Mesenchymal stem cell (in vitro differentiated cells and primary cell): ENCODE measurements around the gene CAMKMT.

Source experiments
- DNase-seq: peaks from one replicate; pipeline ENCODE4 v3.0.0-alpha.2; 2013
- H2AFZ ChIP-seq: one replicate; pipeline ENCODE4 v1.6.1; 2013; ENCODE audit warnings: low read depth, mild to moderate bottlenecking, control low read depth, inconsistent platforms, low read length, moderate library complexity
- H2AK5ac ChIP-seq: 2 replicates; pipeline ENCODE4 v1.6.1; 2013; ENCODE audit warnings: low read length, moderate library complexity, mild to moderate bottlenecking, inconsistent platforms; ENCODE audit not compliant: severe bottlenecking
- H2BK120ac ChIP-seq: one replicate; pipeline ENCODE4 v1.6.1; 2013; ENCODE audit warnings: low read depth, mild to moderate bottlenecking, inconsistent platforms, low read length, moderate library complexity
- H2BK12ac ChIP-seq, 2 experiments: one replicate each; pipeline ENCODE4 v1.6.1; 2013; ENCODE audit warnings: inconsistent platforms in 2 of 2, low read length in 2 of 2, mild to moderate bottlenecking in 2 of 2, moderate library complexity in 2 of 2, control low read depth in 1 of 2
- H2BK15ac ChIP-seq: one replicate; pipeline ENCODE4 v1.6.1; 2013; ENCODE audit warnings: mild to moderate bottlenecking, low read depth, inconsistent platforms; ENCODE audit not compliant: poor library complexity, severe bottlenecking
- H2BK5ac ChIP-seq: 2 replicates; pipeline ENCODE4 v1.6.1; 2013; ENCODE audit warnings: low read depth, mild to moderate bottlenecking, low read length, control low read depth, inconsistent platforms; ENCODE audit not compliant: poor library complexity, severe bottlenecking
- H3K14ac ChIP-seq, 2 experiments: one replicate each; pipeline ENCODE4 v1.6.1; 2013; ENCODE audit warnings: inconsistent platforms in 2 of 2, low read length in 2 of 2, control low read depth in 1 of 2, mild to moderate bottlenecking in 1 of 2, moderate library complexity in 1 of 2
- H3K18ac ChIP-seq, 2 experiments: one replicate each; pipeline ENCODE4 v1.6.1; 2013; ENCODE audit warnings: inconsistent platforms in 2 of 2, low read length in 2 of 2, control low read depth in 1 of 2, low read depth in 1 of 2, mild to moderate bottlenecking in 1 of 2
- H3K23ac ChIP-seq, 2 experiments: one replicate each; pipeline ENCODE4 v1.6.1; 2013; ENCODE audit warnings: inconsistent platforms in 2 of 2, low read length in 2 of 2, mild to moderate bottlenecking in 2 of 2, moderate library complexity in 2 of 2, control low read depth in 1 of 2
- H3K27ac ChIP-seq: 2 replicates; pipeline ENCODE4 v1.5.1; 2013; ENCODE audit warnings: mild to moderate bottlenecking, moderate library complexity, low read length, control low read depth, inconsistent platforms; ENCODE audit not compliant: poor library complexity, severe bottlenecking
- H3K27me3 ChIP-seq, 2 experiments: 2 replicates each; pipeline versions ENCODE4 v1.6.1 to v1.7.0; 2013; ENCODE audit warnings: low read length in 2 of 2, mild to moderate bottlenecking in 2 of 2, moderate library complexity in 2 of 2, control low read depth in 1 of 2, inconsistent platforms in 1 of 2; ENCODE audit not compliant: control insufficient read depth in 1 of 2, insufficient read depth in 1 of 2
- H3K36me3 ChIP-seq, 2 experiments: 2 replicates each; pipeline versions ENCODE4 v1.6.1 to v1.7.0; 2013; ENCODE audit warnings: low read length in 2 of 2, control low read depth in 1 of 2, inconsistent platforms in 1 of 2, low read depth in 1 of 2, mild to moderate bottlenecking in 1 of 2; ENCODE audit not compliant: insufficient read depth in 2 of 2, control insufficient read depth in 1 of 2
- H3K4ac ChIP-seq, 2 experiments: one replicate each; pipeline ENCODE4 v1.6.1; 2013; ENCODE audit warnings: inconsistent platforms in 2 of 2, low read length in 2 of 2, mild to moderate bottlenecking in 2 of 2, moderate library complexity in 2 of 2, control low read depth in 1 of 2, low read depth in 1 of 2
- H3K4me1 ChIP-seq: 2 replicates; pipeline ENCODE4 v1.6.1; 2013; ENCODE audit warnings: low read depth, low read length, control low read depth; ENCODE audit not compliant: control insufficient read depth, insufficient read depth
- H3K4me2 ChIP-seq: 2 replicates; pipeline ENCODE4 v1.6.1; 2013; ENCODE audit warnings: low read length, mild to moderate bottlenecking, inconsistent platforms; ENCODE audit not compliant: poor library complexity, severe bottlenecking
- H3K4me3 ChIP-seq, 2 experiments: 2 replicates each; pipeline versions ENCODE4 v1.5.1 to v1.7.0; 2013; ENCODE audit warnings: low read length in 2 of 2, mild to moderate bottlenecking in 2 of 2, control low read depth in 1 of 2, low read depth in 1 of 2; ENCODE audit not compliant: insufficient read depth in 1 of 2
- H3K79me1 ChIP-seq: replicated peaks from 2 replicates; pipeline ENCODE4 v1.6.1; 2013; ENCODE audit warnings: mild to moderate bottlenecking, control low read depth, low read length, inconsistent platforms; ENCODE audit not compliant: poor library complexity, severe bottlenecking
- H3K9ac ChIP-seq: 2 replicates; pipeline ENCODE4 v1.7.0; 2013; ENCODE audit warnings: mild to moderate bottlenecking, low read length, moderate library complexity
- H3K9me3 ChIP-seq: 2 replicates; pipeline ENCODE4 v1.7.0; 2013; ENCODE audit warnings: mild to moderate bottlenecking, low read length; ENCODE audit not compliant: control insufficient read depth
- H4K8ac ChIP-seq: one replicate; pipeline ENCODE4 v1.6.1; 2013; ENCODE audit warnings: inconsistent platforms, mild to moderate bottlenecking, low read length, moderate library complexity
- H4K91ac ChIP-seq: one replicate; pipeline ENCODE4 v1.6.1; 2013; ENCODE audit warnings: mild to moderate bottlenecking, low read length, inconsistent platforms
- whole genome bisulfite sequencing: methylation state at CpG from one replicate; pipeline ENCODE4 v1.1.7; 2013; ENCODE audit warnings: mixed read lengths; 5-methylcytosine and 5-hydroxymethylcytosine counted together

The CAMKMT gene

DNA sequence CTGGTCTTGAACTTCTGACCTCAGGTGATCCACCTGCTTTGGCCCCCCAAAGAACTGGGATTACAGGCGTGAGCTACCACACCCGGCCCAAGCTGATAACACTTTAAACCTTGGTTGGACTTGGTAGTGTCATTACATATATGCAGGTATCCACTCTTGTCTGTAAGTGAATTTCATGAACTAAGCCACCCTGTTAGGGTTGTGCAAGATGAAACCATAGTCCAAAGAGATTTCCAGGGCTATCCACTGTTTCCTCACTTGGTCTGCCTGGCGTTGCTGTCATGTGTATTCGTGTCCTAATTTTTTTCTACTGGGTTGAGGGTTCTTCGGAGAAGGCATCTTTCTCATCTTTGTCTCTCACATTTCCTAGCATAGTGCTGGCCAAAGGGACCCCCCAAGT lies 203.0 kb downstream of the CAMKMT start:
- H3K27ac ChIP-seq: no peak overlapping the region
- H2AK5ac ChIP-seq: no peak overlapping the region
- no peak overlapping the region for H3K4me2 ChIP-seq
- no peak overlapping the region for H2BK120ac ChIP-seq
- DNase-seq: no peak
- no peak overlapping the region for H4K91ac ChIP-seq
- H2BK12ac ChIP-seq: no peak overlapping the region
- peaks cover 4% of the 10 kb centered on the region for H3K79me1 ChIP-seq
- no peak overlapping the region for H3K4ac ChIP-seq
- H3K4me1 ChIP-seq: no peaks in the 10 kb centered on the region
- H4K8ac ChIP-seq: no peak overlapping the region
- H3K9ac ChIP-seq: no peak overlapping the region
- no peak overlapping the region for H2BK15ac ChIP-seq
- peaks cover 0 to 2% of the 10 kb centered on the region in 2 experiments for H3K27me3 ChIP-seq
- H2BK5ac ChIP-seq: no peak overlapping the region
- no peak overlapping the region for H3K23ac ChIP-seq
- no peaks in the 10 kb centered on the region for H3K36me3 ChIP-seq
- no peak overlapping the region for H2AFZ ChIP-seq
- H3K18ac ChIP-seq: no peak overlapping the region
- WGBS: 94% methylated on average over 4 of the region's 5 CpGs
- no peak overlapping the region for H3K4me3 ChIP-seq
- H3K14ac ChIP-seq: no peak overlapping the region
- H3K9me3 ChIP-seq: no peaks in the 10 kb centered on the region

DNA sequence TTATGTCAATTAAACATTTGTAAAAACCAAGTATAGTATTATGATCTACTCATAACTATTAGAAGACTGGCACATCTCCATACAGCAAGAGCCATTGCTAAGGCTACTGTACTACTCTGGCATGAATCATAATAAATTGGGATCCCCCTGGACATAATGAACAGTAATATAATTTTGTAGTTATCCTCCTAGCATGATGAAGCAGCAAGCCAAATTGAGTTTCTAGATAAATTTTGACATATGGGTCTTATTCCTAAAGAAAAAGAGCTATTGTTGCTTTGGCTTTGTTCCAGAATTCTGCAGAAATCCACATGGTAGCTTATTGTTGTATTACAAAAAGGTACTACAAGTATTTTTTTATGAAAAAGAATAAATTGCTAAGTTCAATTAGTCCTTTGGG lies 204.3 kb downstream of the CAMKMT start:
- Histone ChIP-seq H3K4me2 (no peak overlapping the region), H2BK5ac (no peak overlapping the region), H3K36me3 (no peaks in the 10 kb centered on the region), H3K4me3 (no peak overlapping the region), H2BK120ac (no peak overlapping the region), H3K9ac (no peak overlapping the region), H3K27ac (no peak overlapping the region), H3K18ac (no peak overlapping the region), H3K4me1 (no peaks in the 10 kb centered on the region), H4K8ac (no peak overlapping the region), H3K14ac (no peak overlapping the region), H2AK5ac (no peak overlapping the region), H2AFZ (no peak overlapping the region), H4K91ac (no peak overlapping the region), H3K4ac (no peak overlapping the region), H2BK15ac (no peak overlapping the region), H3K9me3 (no peaks in the 10 kb centered on the region), H2BK12ac (no peak overlapping the region), H3K27me3 (peaks cover 0 to 2% of the 10 kb centered on the region in 2 experiments), H3K79me1 (peaks cover 4% of the 10 kb centered on the region), H3K23ac (no peak overlapping the region)
- DNase-seq: no peak

DNA sequence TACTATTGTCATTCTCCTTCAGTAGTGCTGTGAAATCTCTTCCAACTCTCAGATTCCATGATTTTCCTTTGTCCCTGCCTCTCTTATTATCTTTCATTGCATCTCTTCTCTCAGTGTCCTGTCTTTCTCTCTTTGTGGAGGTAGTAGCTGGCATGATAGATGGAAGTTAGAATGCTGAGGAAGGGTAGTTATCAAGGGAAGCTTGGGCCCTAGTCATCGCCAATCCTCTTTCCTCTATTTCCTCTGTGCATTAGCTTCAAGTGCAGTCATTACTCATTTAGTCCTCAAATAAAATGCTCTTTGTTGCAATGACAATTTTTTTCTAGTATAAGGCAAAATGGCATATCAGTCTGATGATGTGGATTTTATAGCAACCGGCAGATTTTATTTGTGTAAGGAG lies 207.7 kb downstream of the CAMKMT start:
- Histone ChIP-seq H3K79me1 (peaks cover 5% of the 10 kb centered on the region), H3K4me2 (no peak overlapping the region), H2BK120ac (no peak overlapping the region), H3K36me3 (no peaks in the 10 kb centered on the region), H2BK12ac (no peak overlapping the region), H2BK5ac (no peak overlapping the region), H2AFZ (no peak overlapping the region), H3K27ac (no peak overlapping the region), H3K27me3 (peaks cover 0 to 2% of the 10 kb centered on the region in 2 experiments), H2BK15ac (no peak overlapping the region), H3K23ac (no peak overlapping the region), H3K18ac (no peak overlapping the region), H3K9me3 (no peaks in the 10 kb centered on the region), H3K4ac (no peak overlapping the region), H2AK5ac (no peak overlapping the region), H3K14ac (no peak overlapping the region), H4K91ac (no peak overlapping the region), H4K8ac (no peak overlapping the region), H3K4me3 (no peak overlapping the region), H3K9ac (no peak overlapping the region), H3K4me1 (no peaks in the 10 kb centered on the region)
- no peak for DNase-seq
- WGBS: 89% methylated on average over 1 of the region's 2 CpGs

DNA sequence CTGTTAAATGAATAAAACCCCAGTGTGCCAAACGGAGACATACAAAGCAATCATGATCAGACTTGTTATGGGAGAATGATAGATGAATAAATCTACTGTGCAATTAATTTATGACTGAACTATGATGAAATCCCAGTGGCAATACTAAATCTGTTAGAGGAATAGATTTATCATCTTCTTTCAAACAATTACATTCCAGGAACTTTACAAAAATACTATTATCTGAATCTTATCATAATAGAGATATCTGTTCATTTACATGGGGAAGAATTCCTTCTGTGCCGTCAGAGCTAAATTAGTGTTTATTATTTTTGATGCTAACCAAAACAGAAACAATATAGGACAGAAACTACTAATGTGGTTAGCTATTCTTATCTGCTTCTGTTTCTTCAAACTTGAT lies 208.5 kb downstream of the CAMKMT start:
- Histone ChIP-seq H3K18ac (no peak overlapping the region), H3K36me3 (no peaks in the 10 kb centered on the region), H2BK15ac (no peak overlapping the region), H3K14ac (no peak overlapping the region), H3K27ac (no peak overlapping the region), H2AK5ac (no peak overlapping the region), H3K27me3 (peaks cover 0 to 2% of the 10 kb centered on the region in 2 experiments), H2BK12ac (no peak overlapping the region), H3K9me3 (no peaks in the 10 kb centered on the region), H3K4ac (no peak overlapping the region), H3K79me1 (peaks cover 5% of the 10 kb centered on the region), H2BK5ac (no peak overlapping the region), H3K23ac (no peak overlapping the region), H3K9ac (no peak overlapping the region), H3K4me3 (no peak overlapping the region), H4K91ac (no peak overlapping the region), H3K4me1 (no peaks in the 10 kb centered on the region), H4K8ac (no peak overlapping the region), H2AFZ (no peak overlapping the region), H3K4me2 (no peak overlapping the region), H2BK120ac (no peak overlapping the region)
- WGBS: no CpG with 5 or more reads among the region's 2 CpGs
- DNase-seq: no peak
